Parathyroid adenoma (tissue), 2 donors: ENCODE measurements around the gene PUS3.

Experiments
- H2AFZ ChIP-seq: fragments of 300-600 bp; sonication (generic); one replicate; pipeline ENCODE4 v1.7.0; 2017; ENCODE audit warnings: antibody characterized with exemption, mild to moderate bottlenecking
- H3K27ac ChIP-seq: fragments of 300-600 bp; sonication (generic); one replicate; pipeline ENCODE4 v1.7.0; 2017
- H3K27me3 ChIP-seq: fragments of 300-600 bp; sonication (generic); one replicate; pipeline ENCODE4 v1.7.0; 2017; ENCODE audit warnings: low read length; ENCODE audit not compliant: control insufficient read depth, insufficient read depth
- H3K36me3 ChIP-seq: fragments of 300-600 bp; sonication (generic); one replicate; pipeline ENCODE4 v1.7.0; 2017; ENCODE audit warnings: low read length; ENCODE audit not compliant: control insufficient read depth, insufficient read depth
- H3K4me1 ChIP-seq: fragments of 300-600 bp; sonication (generic); one replicate; pipeline ENCODE4 v1.7.0; 2017; ENCODE audit warnings: control low read depth
- H3K4me2 ChIP-seq: fragments of 300-600 bp; sonication (generic); one replicate; pipeline ENCODE4 v1.7.0; 2017; ENCODE audit warnings: low read length
- H3K4me3 ChIP-seq: fragments of 300-600 bp; sonication (generic); one replicate; pipeline ENCODE4 v1.7.0; 2017; ENCODE audit warnings: low read depth, low read length
- H3K79me2 ChIP-seq: fragments of 300-600 bp; sonication (generic); one replicate; pipeline ENCODE4 v1.7.0; 2017; ENCODE audit warnings: control low read depth
- H3K9ac ChIP-seq: fragments of 300-600 bp; sonication (generic); one replicate; pipeline ENCODE4 v1.7.0; 2017; ENCODE audit warnings: mild to moderate bottlenecking
- H3K9me3 ChIP-seq: fragments of 300-600 bp; sonication (generic); one replicate; pipeline ENCODE4 v1.7.0; 2017; ENCODE audit warnings: low read length; ENCODE audit not compliant: control insufficient read depth
- CTCF ChIP-seq: fragments of 300-600 bp; sonication (generic); IDR thresholded peaks from one replicate; pipeline ENCODE4 v1.7.0; 2017; ENCODE audit warnings: antibody characterized with exemption, mild to moderate bottlenecking
- donor health status: primary hyperparathyroidism.

PUS3 gene

GRCh38 chr11:125943661-125944349 is 40.8 kb upstream of the PUS3 start:
- Histone ChIP-seq H2AFZ (no peak overlapping the region), H3K9ac (no peak overlapping the region), H3K4me1 (no peaks in the 10 kb centered on the region), H3K4me2 (no peak overlapping the region), H3K27ac (no peak overlapping the region), H3K9me3 (no peaks in the 10 kb centered on the region), H3K27me3 (no peaks in the 10 kb centered on the region), H3K79me2 (no peaks in the 10 kb centered on the region), H3K4me3 (no peak overlapping the region), H3K36me3 (no peaks in the 10 kb centered on the region)
- no peak for TF ChIP-seq CTCF

GRCh38 chr11:125942771-125943428 is 39.9 kb upstream of the PUS3 start:
- no peaks in the 10 kb centered on the region for H3K4me1 ChIP-seq
- H2AFZ ChIP-seq = no peak overlapping the region
- no peak for TF ChIP-seq CTCF
- H3K36me3 ChIP-seq = no peaks in the 10 kb centered on the region
- H3K27ac ChIP-seq = no peak overlapping the region
- H3K9ac ChIP-seq = no peak overlapping the region
- H3K4me3 ChIP-seq = no peak overlapping the region
- H3K79me2 ChIP-seq = no peaks in the 10 kb centered on the region
- H3K9me3 ChIP-seq = no peaks in the 10 kb centered on the region
- no peaks in the 10 kb centered on the region for H3K27me3 ChIP-seq
- H3K4me2 ChIP-seq = no peak overlapping the region

GRCh38 chr11:125941619-125942611 is 38.9 kb upstream of the PUS3 start:
- H2AFZ ChIP-seq = no peak overlapping the region
- H3K27me3 ChIP-seq = no peaks in the 10 kb centered on the region
- no peak overlapping the region for H3K4me3 ChIP-seq
- peak; percentile 47 for TF ChIP-seq CTCF
- H3K9ac ChIP-seq = no peak overlapping the region
- H3K4me1 ChIP-seq = no peaks in the 10 kb centered on the region
- no peaks in the 10 kb centered on the region for H3K9me3 ChIP-seq
- H3K27ac ChIP-seq = no peak overlapping the region
- H3K4me2 ChIP-seq = no peak overlapping the region
- no peaks in the 10 kb centered on the region for H3K79me2 ChIP-seq
- H3K36me3 ChIP-seq = no peaks in the 10 kb centered on the region

- no peaks in the 10 kb centered on the region for H3K4me1 ChIP-seq
- H3K4me2 ChIP-seq = no peak overlapping the region
- H3K9ac ChIP-seq = no peak overlapping the region
- H2AFZ ChIP-seq = no peak overlapping the region
- TF ChIP-seq CTCF = no peak
- no peaks in the 10 kb centered on the region for H3K9me3 ChIP-seq
- no peaks in the 10 kb centered on the region for H3K27me3 ChIP-seq
- H3K4me3 ChIP-seq = no peak overlapping the region
- no peaks in the 10 kb centered on the region for H3K36me3 ChIP-seq
- H3K79me2 ChIP-seq = no peaks in the 10 kb centered on the region
- H3K27ac ChIP-seq = no peak overlapping the region
Measured at GRCh38 chr11:125941267-125941618, 38.2 kb upstream of the PUS3 start.
